ENCODE results near the gene ESD. TPM values are rescaled to one million over a fixed set of nuclear protein-coding genes. Genes with fewer than 3 reads are reported as not detected.
"Not testable (repeated sequence)": the region's sequence is repeated elsewhere in the genome, so short reads cannot be mapped to it uniquely, and the experiment has no call there.

ESD gene
- total RNA-seq, 2 donors from 2014 or later = 38.7 to 40.4 TPM

DNA sequence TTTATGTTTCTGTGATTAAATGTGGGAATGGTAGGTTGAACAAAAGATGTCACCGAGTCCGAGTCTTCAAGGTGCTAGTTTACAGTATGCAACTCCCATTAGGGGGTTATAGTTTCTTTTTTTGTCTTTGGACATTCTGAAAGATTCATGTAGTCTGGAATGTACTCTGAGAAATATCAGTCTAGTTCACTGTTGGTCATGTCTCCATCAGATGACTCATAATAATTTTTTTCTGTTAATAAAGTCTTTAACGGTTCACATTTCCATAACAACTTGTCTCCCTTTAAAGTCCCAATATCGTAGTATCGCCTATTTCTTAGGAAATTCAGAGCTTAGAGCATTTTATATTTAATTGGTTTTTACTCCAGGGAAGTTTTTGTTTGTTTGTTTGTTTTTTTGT is 13.5 kb upstream of the ESD start:
- ATAC-seq (no peak), DNase-seq (ENCODE audit: low spot score) (no peak)
- Mint-ChIP-seq H3K27me3 (peaks cover 13 to 23% of the 10 kb centered on the region in 2 donors), H3K4me3 (no peak overlapping the region), H3K36me3 (peaks cover 20% of the 10 kb centered on the region), H3K9me3 (peaks cover 10% of the 10 kb centered on the region), H3K4me1 (ENCODE audit: low read depth in 2 of 2) (no peaks in the 10 kb centered on the region), H3K27ac (no peak overlapping the region)

GRCh38 chr13:46804921-46805320 is 8.0 kb upstream of the ESD start:
- not testable (repeated sequence) for ATAC-seq, H3K4me3 Mint-ChIP-seq

DNA sequence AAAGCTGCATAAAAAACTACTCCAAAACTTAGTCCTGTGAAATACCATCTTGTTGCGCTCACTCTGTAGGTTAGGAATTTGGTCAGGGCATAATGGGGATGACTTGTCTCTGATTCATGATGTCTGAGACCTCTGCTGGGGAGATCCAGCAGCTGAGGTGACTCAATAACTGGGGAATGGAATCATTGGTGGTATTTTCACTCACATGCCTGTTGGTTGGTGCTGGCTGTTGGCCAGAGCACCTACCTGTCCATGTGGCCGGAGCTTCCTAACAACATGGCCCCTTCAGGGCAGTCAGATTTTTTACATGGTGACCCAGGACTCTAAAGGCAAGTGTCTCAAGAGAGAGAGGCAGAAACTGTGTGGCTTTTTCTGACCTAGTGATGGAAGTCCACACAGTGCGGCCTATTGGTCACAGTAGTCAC is 7.4 kb upstream of the ESD start:
- H3K36me3 Mint-ChIP-seq = no peaks in the 10 kb centered on the region
- peaks cover 3% of the 10 kb centered on the region for H3K9me3 Mint-ChIP-seq
- ATAC-seq = no peak
- peaks cover 7 to 12% of the 10 kb centered on the region in 2 donors for H3K27me3 Mint-ChIP-seq
- no peak overlapping the region for H3K4me3 Mint-ChIP-seq
- no peak for DNase-seq (ENCODE audit: low spot score)
- no peaks in the 10 kb centered on the region for H3K4me1 Mint-ChIP-seq (ENCODE audit: low read depth in 2 of 2)
- no peak overlapping the region for H3K27ac Mint-ChIP-seq

More at GRCh38 chr13:46804921-46805320, 8.0 kb upstream of the ESD start:
- not testable (repeated sequence) for H3K36me3 Mint-ChIP-seq; H3K9me3 Mint-ChIP-seq; H3K27ac Mint-ChIP-seq; DNase-seq (ENCODE audit: low spot score); H3K4me1 Mint-ChIP-seq (ENCODE audit: low read depth in 2 of 2)
- peaks cover 9 to 12% of the 10 kb centered on the region in 2 donors for H3K27me3 Mint-ChIP-seq

DNA sequence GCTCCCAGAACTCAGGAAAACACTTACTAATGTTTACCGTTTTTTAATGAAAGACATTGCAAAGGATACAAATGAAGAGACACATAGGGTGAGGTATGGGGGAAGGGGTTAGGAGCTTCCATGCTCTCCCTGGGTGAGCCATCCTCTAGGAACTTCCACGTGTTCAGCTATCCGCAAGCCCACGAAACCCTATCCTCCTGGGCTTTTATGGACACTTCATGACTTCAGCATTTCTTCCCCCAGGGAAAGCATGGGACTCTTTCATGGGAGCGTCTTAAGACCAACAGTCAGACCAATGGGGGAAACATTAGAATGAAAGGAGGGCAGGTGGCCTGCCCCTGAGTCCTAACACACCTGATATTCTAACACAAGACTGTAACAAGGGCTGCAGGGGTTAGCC is 6.6 kb upstream of the ESD start:
- Mint-ChIP-seq H3K36me3 (no peaks in the 10 kb centered on the region), H3K27me3 (peaks cover 7 to 12% of the 10 kb centered on the region in 2 donors), H3K27ac (no peak overlapping the region), H3K4me3 (no peak overlapping the region), H3K4me1 (ENCODE audit: low read depth in 2 of 2) (no peaks in the 10 kb centered on the region), H3K9me3 (peaks cover 3% of the 10 kb centered on the region)
- DNase-seq (ENCODE audit: low spot score) (no peak), ATAC-seq (no peak)

DNA sequence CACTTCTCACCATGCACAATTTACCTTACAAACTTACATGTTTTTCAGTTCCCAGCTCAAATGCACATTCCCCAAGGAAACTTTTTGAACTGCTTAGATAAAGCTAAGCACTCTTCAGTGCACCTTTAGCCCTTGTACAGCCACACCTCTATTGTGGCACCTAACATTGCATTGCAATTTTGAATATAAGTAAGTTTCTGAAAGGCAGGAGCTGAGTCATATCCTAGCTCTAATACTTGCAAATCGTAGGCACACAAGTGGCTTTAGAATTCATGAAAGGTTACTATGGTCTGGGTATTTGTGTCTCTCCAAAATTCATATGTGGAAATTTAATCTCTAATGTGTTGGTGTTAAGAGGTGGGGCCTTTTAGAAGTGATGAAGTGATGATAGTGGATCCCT is 4.9 kb upstream of the ESD start:
- no peak for ATAC-seq
- Mint-ChIP-seq H3K4me3 (no peak overlapping the region), H3K9me3 (peaks cover 3% of the 10 kb centered on the region), H3K36me3 (no peaks in the 10 kb centered on the region), H3K27me3 (peaks cover 2 to 5% of the 10 kb centered on the region in 2 donors), H3K27ac (no peak overlapping the region), H3K4me1 (ENCODE audit: low read depth in 2 of 2) (peaks cover 7% of the 10 kb centered on the region in 2 donors)
- no peak for DNase-seq (ENCODE audit: low spot score)

- Mint-ChIP-seq H3K4me1 (ENCODE audit: low read depth in 2 of 2) (peaks cover 17 to 22% of the 10 kb centered on the region in 2 donors), H3K27ac (no peak overlapping the region), H3K4me3 (no peak overlapping the region), H3K9me3 (no peaks in the 10 kb centered on the region), H3K36me3 (peaks cover 4% of the 10 kb centered on the region), H3K27me3 (no peaks in the 10 kb centered on the region)
- ATAC-seq = no peak
- no peak for DNase-seq (ENCODE audit: low spot score)
Observed at GRCh38 chr13:46799139-46799538, 2.2 kb upstream of the ESD start.

GRCh38 chr13:46797501-46798237 is 708 bp upstream of the ESD start:
- H3K4me1 Mint-ChIP-seq (ENCODE audit: low read depth in 2 of 2) = peaks cover 17 to 27% of the 10 kb centered on the region in 2 donors
- no peaks in the 10 kb centered on the region for H3K27me3 Mint-ChIP-seq
- H3K27ac Mint-ChIP-seq = peak overlapping the region; percentile 88 to 89
- ATAC-seq (no peak), DNase-seq (ENCODE audit: low spot score) (no peak)
- no peaks in the 10 kb centered on the region for H3K9me3 Mint-ChIP-seq
- H3K36me3 Mint-ChIP-seq = peaks cover 4% of the 10 kb centered on the region
- H3K4me3 Mint-ChIP-seq = peak overlapping the region; percentile 99

DNA sequence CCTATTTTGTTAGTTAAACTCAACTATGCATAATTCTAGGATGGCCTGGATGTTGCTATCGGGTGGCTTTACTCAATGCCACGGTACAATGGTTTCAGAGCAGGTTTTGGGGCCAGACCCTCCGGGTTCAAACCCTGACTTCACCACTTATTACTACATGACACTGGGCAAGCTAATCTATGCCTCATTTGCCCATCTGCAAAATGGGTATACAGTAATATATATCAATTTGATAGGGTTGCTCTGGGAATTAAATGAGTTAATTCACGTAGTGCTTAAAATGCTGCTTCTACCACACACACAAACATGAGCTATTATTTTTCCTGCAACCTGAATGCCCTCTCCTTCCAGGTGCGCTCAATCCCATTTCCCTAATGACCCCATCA is 839 bp downstream of the ESD start:
- Mint-ChIP-seq H3K4me1 (ENCODE audit: low read depth in 2 of 2) (peaks cover 17 to 27% of the 10 kb centered on the region in 2 donors), H3K9me3 (no peaks in the 10 kb centered on the region), H3K36me3 (peaks cover 4% of the 10 kb centered on the region), H3K27ac (peak overlapping the region; percentile 88 to 89), H3K27me3 (no peaks in the 10 kb centered on the region), H3K4me3 (peak overlapping the region; percentile 99)
- DNase-seq (ENCODE audit: low spot score) (no peak), ATAC-seq (no peak)

DNA sequence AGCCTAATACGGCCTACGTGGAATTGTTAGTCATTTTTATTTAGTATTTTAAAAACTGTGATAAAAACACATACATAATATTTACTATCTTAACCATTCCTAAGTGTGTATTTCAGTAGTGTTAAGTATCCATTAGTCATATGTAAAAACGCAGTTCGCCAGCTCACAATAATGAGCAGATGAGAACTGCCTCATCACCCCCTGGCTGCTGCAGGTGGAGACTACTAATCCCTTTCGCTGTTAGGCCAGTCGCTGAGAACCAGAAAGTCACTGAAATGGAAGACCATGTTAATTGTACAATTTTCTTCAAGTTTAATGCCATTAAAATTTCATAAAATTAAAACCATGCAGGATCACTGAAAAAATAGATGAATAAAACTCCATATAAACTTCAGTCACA is 1.6 kb downstream of the ESD start:
- DNase-seq (ENCODE audit: low spot score) = no peak
- no peak overlapping the region for H3K27ac Mint-ChIP-seq
- no peak for ATAC-seq
- no peak overlapping the region for H3K4me3 Mint-ChIP-seq
- no peaks in the 10 kb centered on the region for H3K9me3 Mint-ChIP-seq
- H3K36me3 Mint-ChIP-seq = peaks cover 12% of the 10 kb centered on the region
- peaks cover 17 to 27% of the 10 kb centered on the region in 2 donors for H3K4me1 Mint-ChIP-seq (ENCODE audit: low read depth in 2 of 2)
- H3K27me3 Mint-ChIP-seq = no peaks in the 10 kb centered on the region

DNA sequence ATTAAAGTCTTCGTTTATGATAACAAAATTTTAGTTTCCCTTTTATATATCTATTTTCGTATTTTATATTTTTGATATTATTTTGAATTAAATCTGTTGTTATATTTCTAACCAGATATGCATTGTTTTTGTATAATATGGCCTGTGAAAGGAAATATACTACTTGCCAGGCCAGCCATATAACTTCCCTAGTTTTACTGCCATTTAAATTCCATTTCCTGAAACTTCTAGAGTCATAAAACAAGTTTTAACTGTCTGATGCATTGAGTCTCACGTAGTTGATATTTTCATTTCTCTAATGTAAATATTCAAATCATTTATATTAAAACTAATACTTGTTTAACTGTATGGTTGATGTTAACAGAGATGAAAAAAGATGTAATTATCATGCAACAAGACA is 13.5 kb downstream of the ESD start:
- no peaks in the 10 kb centered on the region for H3K9me3 Mint-ChIP-seq
- DNase-seq (ENCODE audit: low spot score) (no peak), ATAC-seq (no peak)
- H3K36me3 Mint-ChIP-seq = peaks cover 18% of the 10 kb centered on the region
- H3K4me1 Mint-ChIP-seq (ENCODE audit: low read depth in 2 of 2) = no peaks in the 10 kb centered on the region
- H3K27me3 Mint-ChIP-seq = no peaks in the 10 kb centered on the region
- H3K4me3 Mint-ChIP-seq = no peak overlapping the region
- H3K27ac Mint-ChIP-seq = no peak overlapping the region

DNA sequence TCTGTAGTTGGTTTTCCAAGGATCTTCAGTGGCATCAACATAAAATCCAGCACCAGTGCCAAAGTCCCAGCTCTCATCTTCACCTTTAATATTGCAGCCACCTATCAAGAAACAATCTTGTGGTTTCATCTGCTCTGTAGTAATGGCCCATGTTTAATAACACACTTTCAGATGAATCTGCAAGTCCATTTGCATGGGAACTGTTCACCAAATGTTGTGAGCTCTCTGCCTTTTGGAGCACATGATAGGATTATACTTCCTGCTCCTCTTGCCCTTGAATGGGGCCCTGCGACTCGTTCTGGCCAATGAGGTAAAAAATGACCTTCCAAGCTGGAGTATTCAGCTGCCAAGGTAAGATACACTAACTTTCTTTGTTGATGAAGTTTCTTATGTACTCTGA is 14.3 kb downstream of the ESD start:
- no peaks in the 10 kb centered on the region for H3K4me1 Mint-ChIP-seq (ENCODE audit: low read depth in 2 of 2)
- H3K9me3 Mint-ChIP-seq = no peaks in the 10 kb centered on the region
- peaks cover 16% of the 10 kb centered on the region for H3K36me3 Mint-ChIP-seq
- no peak for ATAC-seq
- no peaks in the 10 kb centered on the region for H3K27me3 Mint-ChIP-seq
- H3K27ac Mint-ChIP-seq = no peak overlapping the region
- no peak overlapping the region for H3K4me3 Mint-ChIP-seq
- no peak for DNase-seq (ENCODE audit: low spot score)

DNA sequence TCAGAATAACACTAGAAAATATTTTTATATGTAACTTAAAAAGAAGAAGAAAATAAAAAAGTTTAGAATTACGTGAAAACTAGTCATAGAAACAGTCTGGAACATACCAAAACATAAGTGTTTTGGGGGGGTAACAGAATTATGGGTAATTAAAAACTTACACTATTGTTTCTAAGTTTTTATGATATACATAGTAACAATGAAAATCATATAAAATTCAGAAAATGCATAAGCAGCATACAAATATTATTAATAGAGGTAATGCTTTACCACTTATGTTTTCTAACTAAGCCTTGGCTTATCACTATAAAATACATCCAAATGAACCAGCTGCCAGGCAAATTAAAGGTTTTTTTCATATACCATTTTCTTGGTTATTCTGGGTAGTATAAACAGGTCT is 14.9 kb downstream of the ESD start:
- H3K36me3 Mint-ChIP-seq = peaks cover 15% of the 10 kb centered on the region
- H3K4me3 Mint-ChIP-seq = no peak overlapping the region
- H3K9me3 Mint-ChIP-seq = no peaks in the 10 kb centered on the region
- DNase-seq (ENCODE audit: low spot score) (no peak), ATAC-seq (no peak)
- H3K27ac Mint-ChIP-seq = no peak overlapping the region
- H3K4me1 Mint-ChIP-seq (ENCODE audit: low read depth in 2 of 2) = no peaks in the 10 kb centered on the region
- H3K27me3 Mint-ChIP-seq = no peaks in the 10 kb centered on the region

DNA sequence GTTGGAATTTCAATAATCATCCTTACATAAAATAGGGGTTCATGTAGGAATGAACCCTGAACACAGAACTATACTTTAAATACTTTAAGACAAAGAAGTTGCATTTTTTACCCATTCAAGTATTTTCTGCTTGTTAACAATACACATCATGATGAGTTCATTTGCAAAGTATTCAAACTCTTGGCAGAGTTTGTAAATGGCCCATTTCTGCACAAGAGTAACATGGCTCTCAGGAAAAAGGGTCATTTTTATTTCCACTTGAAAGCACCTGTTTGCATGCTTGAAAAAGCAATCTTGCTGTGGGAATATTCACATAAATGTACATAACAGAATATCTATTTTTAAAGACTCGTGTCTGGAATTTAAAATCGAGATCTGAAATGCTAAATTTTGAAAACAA is 18.1 kb downstream of the ESD start:
- Mint-ChIP-seq H3K27ac (no peak overlapping the region), H3K36me3 (peaks cover 12% of the 10 kb centered on the region), H3K27me3 (no peaks in the 10 kb centered on the region), H3K4me1 (ENCODE audit: low read depth in 2 of 2) (no peaks in the 10 kb centered on the region), H3K9me3 (no peaks in the 10 kb centered on the region), H3K4me3 (no peak overlapping the region)
- no peak for DNase-seq (ENCODE audit: low spot score)
- no peak for ATAC-seq

GRCh38 chr13:46778095-46778494 is 18.9 kb downstream of the ESD start:
- H3K27me3 Mint-ChIP-seq = no peaks in the 10 kb centered on the region
- no peaks in the 10 kb centered on the region for H3K9me3 Mint-ChIP-seq
- no peak overlapping the region for H3K4me3 Mint-ChIP-seq
- no peaks in the 10 kb centered on the region for H3K4me1 Mint-ChIP-seq (ENCODE audit: low read depth in 2 of 2)
- DNase-seq (ENCODE audit: low spot score) = no peak
- no peak for ATAC-seq
- H3K36me3 Mint-ChIP-seq = peaks cover 16% of the 10 kb centered on the region
- H3K27ac Mint-ChIP-seq = peak overlapping the region in 1 of 2 donors; percentile 23
